NCI-H526 (cell line): ENCODE results near the gene PCDH10.
"Not testable (repeated sequence)": the region's sequence is repeated elsewhere in the genome, so short reads cannot be mapped to it uniquely, and the experiment has no call there.

Experiments used
- DNase-seq, 2 experiments: peaks; one replicate each; lab custom pipeline; 2025; lab: John Stamatoyannopoulos, UW

Gene PCDH10

GRCh38 chr4:133150486-133151340 is 1.6 kb downstream of the PCDH10 start:
- no peak for DNase-seq

- DNase-seq: no peak
Observed at GRCh38 chr4:133151341-133151690, 2.2 kb downstream of the PCDH10 start.

GRCh38 chr4:133151691-133152329 is 2.7 kb downstream of the PCDH10 start:
- no peak for DNase-seq

GRCh38 chr4:133152330-133152821 is 3.3 kb downstream of the PCDH10 start:
- DNase-seq: no peak

GRCh38 chr4:133152831-133153481 is 3.9 kb downstream of the PCDH10 start:
- DNase-seq: no peak

GRCh38 chr4:133154725-133155124 is 5.6 kb downstream of the PCDH10 start:
- DNase-seq: no peak

- no peak for DNase-seq
Observed at GRCh38 chr4:133156096-133156495, 7.0 kb downstream of the PCDH10 start.

GRCh38 chr4:133156556-133156955 is 7.5 kb downstream of the PCDH10 start:
- no peak for DNase-seq

GRCh38 chr4:133157460-133158160 is 8.5 kb downstream of the PCDH10 start:
- DNase-seq: no peak

GRCh38 chr4:133160853-133161252 is 11.8 kb downstream of the PCDH10 start:
- DNase-seq: no peak

- DNase-seq: no peak
Observed at GRCh38 chr4:133161570-133162295, 12.6 kb downstream of the PCDH10 start.

GRCh38 chr4:133162941-133163340 is 13.8 kb downstream of the PCDH10 start:
- no peak for DNase-seq

GRCh38 chr4:133178956-133179355 is 29.9 kb downstream of the PCDH10 start:
- no peak for DNase-seq

- DNase-seq: no peak
Observed at GRCh38 chr4:133186210-133186609, 37.1 kb downstream of the PCDH10 start.

GRCh38 chr4:133186845-133187244 is 37.8 kb downstream of the PCDH10 start:
- no peak for DNase-seq

- no peak for DNase-seq
Observed at GRCh38 chr4:133188433-133189146, 39.5 kb downstream of the PCDH10 start.

- no peak for DNase-seq
Observed at GRCh38 chr4:133189147-133189517, 40.0 kb downstream of the PCDH10 start.

GRCh38 chr4:133190098-133190497 is 41.0 kb downstream of the PCDH10 start:
- DNase-seq: no peak

- DNase-seq: no peak
Observed at GRCh38 chr4:133208694-133209285, 59.7 kb downstream of the PCDH10 start.

GRCh38 chr4:133233922-133234321 is 84.8 kb downstream of the PCDH10 start:
- no peak for DNase-seq

GRCh38 chr4:133240451-133240850 is 91.4 kb downstream of the PCDH10 start:
- not testable (repeated sequence) for DNase-seq
